Measurements from ENCODE around the gene GHR. TPM values are rescaled to one million over a fixed set of nuclear protein-coding genes. Genes with fewer than 3 reads are reported as not detected.

The GHR gene
- total RNA-seq, 1 donor from 2014 or later = 6.4 TPM

- Histone ChIP-seq H3K27ac (no peak overlapping the region), H3K27me3 (no peaks in the 10 kb centered on the region), H3K4me1 (peaks cover 6 to 11% of the 10 kb centered on the region in 2 donors), H3K36me3 (no peaks in the 10 kb centered on the region), H3K9me3 (no peaks in the 10 kb centered on the region), H3K4me3 (no peak overlapping the region)
- TF ChIP-seq CTCF (IDR thresholded peaks at IDR 0.05) = no peak
- DNase-seq (ENCODE audit: low spot score in 2 of 2) = no peak
- intact Hi-C loops (cut with DNase I) = no loop called here
These were observed 72.7 kb downstream of the GHR start for GRCh38 chr5:42495914-42496313.

DNA sequence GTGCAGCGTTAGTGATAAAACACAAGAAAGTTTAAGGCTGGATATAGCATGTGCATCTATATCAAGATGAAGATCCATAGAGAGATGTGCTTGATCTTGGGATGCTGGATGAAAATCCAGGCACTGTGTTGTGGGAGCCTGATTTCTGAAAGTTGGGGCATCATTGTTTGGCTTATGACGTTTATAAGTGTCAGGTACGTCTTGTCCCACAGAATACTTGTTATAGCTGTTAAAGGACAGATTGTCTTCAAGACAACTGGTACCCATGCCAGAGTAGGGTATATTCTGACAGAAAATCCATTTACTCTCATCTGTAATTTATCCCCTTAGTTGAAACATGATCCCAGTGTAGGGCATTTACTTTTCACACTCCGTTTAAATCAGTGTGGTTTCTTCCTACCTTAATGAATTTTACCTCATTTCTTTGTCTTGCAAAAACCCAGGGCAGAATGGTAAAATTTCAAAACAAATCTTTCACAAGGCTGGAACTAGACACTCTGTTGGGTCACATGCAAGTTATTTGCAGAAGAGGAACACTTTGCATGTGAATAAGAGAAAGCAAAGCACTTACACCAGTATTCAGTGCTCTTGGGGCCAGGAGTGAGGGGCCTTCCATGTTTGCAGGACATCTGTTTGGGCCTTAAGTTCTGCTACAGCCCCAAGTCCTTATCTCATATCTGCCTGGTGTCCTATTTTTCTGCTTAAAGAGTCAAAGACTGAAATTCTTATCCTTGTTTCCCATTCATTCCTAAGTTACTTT, 73.3 kb downstream of the GHR start:
- no peak overlapping the region for H3K4me3 ChIP-seq
- H3K27me3 ChIP-seq = no peaks in the 10 kb centered on the region
- no peaks in the 10 kb centered on the region for H3K9me3 ChIP-seq
- no peak overlapping the region for H3K27ac ChIP-seq
- intact Hi-C loops (cut with DNase I) = no loop called here
- no peak for DNase-seq (ENCODE audit: low spot score in 2 of 2)
- TF ChIP-seq CTCF (IDR thresholded peaks at IDR 0.05) = no peak
- no peaks in the 10 kb centered on the region for H3K36me3 ChIP-seq
- H3K4me1 ChIP-seq = peaks cover 6 to 10% of the 10 kb centered on the region in 2 donors

DNA sequence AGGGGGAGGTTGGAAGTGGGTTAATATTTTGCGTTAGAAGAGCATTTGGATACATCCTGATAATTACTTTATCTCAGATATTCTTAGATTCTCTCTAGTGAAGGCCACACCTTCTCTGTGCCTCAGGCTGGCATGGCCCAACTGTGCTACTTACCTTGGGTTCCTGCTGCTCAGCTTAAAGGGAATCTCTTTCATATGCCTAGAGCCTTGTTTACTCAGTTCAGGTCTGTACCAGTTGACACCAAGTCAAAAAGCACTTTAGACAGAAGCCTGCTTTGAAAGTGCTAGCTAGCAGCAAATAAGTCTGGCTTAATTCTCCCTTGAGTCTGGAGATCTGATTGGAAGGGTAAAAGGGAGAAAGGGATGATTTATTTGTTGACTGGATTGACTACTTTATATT, 74.8 kb downstream of the GHR start:
- no peaks in the 10 kb centered on the region for H3K27me3 ChIP-seq
- no peak overlapping the region for H3K27ac ChIP-seq
- H3K36me3 ChIP-seq = no peaks in the 10 kb centered on the region
- H3K9me3 ChIP-seq = no peaks in the 10 kb centered on the region
- no peak for DNase-seq (ENCODE audit: low spot score in 2 of 2)
- no peak for TF ChIP-seq CTCF (IDR thresholded peaks at IDR 0.05)
- H3K4me1 ChIP-seq = peaks cover 0 to 4% of the 10 kb centered on the region in 2 donors
- intact Hi-C loops (cut with DNase I) = no loop called here
- no peak overlapping the region for H3K4me3 ChIP-seq

DNA sequence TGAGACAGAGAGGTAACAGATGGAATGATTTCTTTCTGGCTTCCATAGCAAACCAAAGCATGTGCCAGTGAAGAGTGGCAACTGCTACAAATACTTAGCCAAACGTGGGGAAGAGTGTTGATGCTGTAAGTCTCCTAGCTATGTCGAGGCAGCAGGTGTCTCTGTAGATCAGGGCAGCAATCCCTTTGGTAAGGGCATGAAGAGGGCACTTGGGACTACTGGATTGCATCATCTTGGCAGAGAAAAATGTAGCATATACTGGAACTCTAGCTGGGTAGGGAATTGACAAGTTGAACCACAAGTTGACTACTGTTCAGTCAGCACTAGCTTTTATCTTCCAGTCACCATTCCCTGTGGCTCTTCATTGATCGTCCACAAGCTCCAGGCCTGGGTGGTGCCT, 75.8 kb downstream of the GHR start:
- TF ChIP-seq CTCF (IDR thresholded peaks at IDR 0.05) = no peak
- DNase-seq (ENCODE audit: low spot score in 2 of 2) = no peak
- Histone ChIP-seq H3K9me3 (no peaks in the 10 kb centered on the region), H3K27me3 (no peaks in the 10 kb centered on the region), H3K27ac (no peak overlapping the region), H3K4me3 (no peak overlapping the region), H3K4me1 (peaks cover 0 to 4% of the 10 kb centered on the region in 2 donors), H3K36me3 (no peaks in the 10 kb centered on the region)
- intact Hi-C loops (cut with DNase I) = no loop called here

DNA sequence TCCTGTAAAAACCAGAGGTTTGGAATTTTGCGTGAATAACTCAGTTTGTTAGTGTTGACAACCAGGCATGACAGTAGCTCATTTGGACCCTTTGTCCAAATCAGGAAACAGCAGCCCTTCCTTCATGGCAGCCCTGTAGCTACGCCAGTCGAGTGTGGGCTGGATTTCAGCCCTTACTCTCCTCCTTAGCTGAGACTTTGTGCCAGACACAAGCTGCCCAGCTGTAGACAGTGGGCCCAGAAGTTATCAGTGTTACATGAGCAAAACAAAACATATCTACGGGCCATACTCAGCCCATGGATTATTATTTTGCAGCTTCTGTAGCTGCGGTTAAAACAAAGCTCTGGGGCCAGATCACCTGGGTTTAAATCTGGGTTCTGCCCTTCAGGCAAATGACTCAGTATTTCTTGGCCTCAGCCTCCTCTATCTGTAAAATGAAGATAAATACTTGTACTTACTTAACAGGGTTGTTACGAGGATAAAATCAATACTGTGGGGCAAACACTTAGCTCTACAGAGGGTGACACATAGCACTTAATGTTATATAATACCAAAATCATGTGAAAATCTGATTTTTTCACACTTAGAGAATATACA, 76.9 kb downstream of the GHR start:
- Histone ChIP-seq H3K9me3 (no peaks in the 10 kb centered on the region), H3K4me1 (peaks cover 0 to 4% of the 10 kb centered on the region in 2 donors), H3K36me3 (no peaks in the 10 kb centered on the region), H3K4me3 (no peak overlapping the region), H3K27me3 (no peaks in the 10 kb centered on the region), H3K27ac (no peak overlapping the region)
- no peak for TF ChIP-seq CTCF (IDR thresholded peaks at IDR 0.05)
- intact Hi-C loops (cut with DNase I) = no loop called here
- no peak for DNase-seq (ENCODE audit: low spot score in 2 of 2)

All from ascending aorta (tissue), 2 donors.